Measurements from ENCODE around the gene ELANE.

ELANE gene

GRCh38 chr19:805600-806550 lies 46.2 kb upstream of the ELANE start:
- no peak overlapping the region for H4K8ac ChIP-seq (ENCODE audit: low read length)
- WGBS: 96% methylated on average over 87 of the region's 93 CpGs
- peaks cover 71 to 99% of the 10 kb centered on the region in 2 experiments for H3K36me3 ChIP-seq (ENCODE audit: control insufficient read depth in 1 of 2, insufficient read depth in 2 of 2, low read depth in 1 of 2, low read length in 2 of 2)
- H3K4ac ChIP-seq (ENCODE audit: low read depth in 1 of 2, low read length in 2 of 2): no peak overlapping the region
- H2AK5ac ChIP-seq (ENCODE audit: low read length, severe bottlenecking): no peak overlapping the region
- no peaks in the 10 kb centered on the region for H3K9me3 ChIP-seq (ENCODE audit: control insufficient read depth, low read length)
- H3K18ac ChIP-seq (ENCODE audit: low read depth in 1 of 2, low read length in 2 of 2): no peak overlapping the region
- H3K4me3 ChIP-seq (ENCODE audit: insufficient read depth in 1 of 2, low read depth in 1 of 2, low read length in 2 of 2): no peak overlapping the region
- no peak for DNase-seq
- no peak overlapping the region for H3K4me2 ChIP-seq (ENCODE audit: low read length, poor library complexity, severe bottlenecking)
- H2BK15ac ChIP-seq (ENCODE audit: low read depth, poor library complexity, severe bottlenecking): no peak overlapping the region
- no peak overlapping the region for H4K91ac ChIP-seq (ENCODE audit: low read length)
- no peaks in the 10 kb centered on the region for H3K27me3 ChIP-seq (ENCODE audit: control insufficient read depth in 1 of 2, insufficient read depth in 1 of 2, low read length in 2 of 2)
- H2BK120ac ChIP-seq (ENCODE audit: low read depth, low read length): no peak overlapping the region
- H2AFZ ChIP-seq (ENCODE audit: low read depth, low read length): no peak overlapping the region
- no peak overlapping the region for H3K23ac ChIP-seq (ENCODE audit: low read length in 2 of 2)
- no peaks in the 10 kb centered on the region for H3K79me1 ChIP-seq (replicated peaks; ENCODE audit: low read length, poor library complexity, severe bottlenecking)
- H2BK12ac ChIP-seq (ENCODE audit: low read length in 2 of 2): no peak overlapping the region
- no peak overlapping the region for H3K27ac ChIP-seq (ENCODE audit: low read length, poor library complexity, severe bottlenecking)
- no peak overlapping the region for H2BK5ac ChIP-seq (ENCODE audit: low read depth, low read length, poor library complexity, severe bottlenecking)
- peaks cover 36% of the 10 kb centered on the region for H3K4me1 ChIP-seq (ENCODE audit: control insufficient read depth, insufficient read depth, low read depth, low read length)
- H3K9ac ChIP-seq (ENCODE audit: low read length): no peak overlapping the region
- no peak overlapping the region for H3K14ac ChIP-seq (ENCODE audit: low read length in 2 of 2)

- H3K4me1 ChIP-seq (ENCODE audit: control insufficient read depth, insufficient read depth, low read depth, low read length): peaks cover 26% of the 10 kb centered on the region
- no peak overlapping the region for H3K4me3 ChIP-seq (ENCODE audit: insufficient read depth in 1 of 2, low read depth in 1 of 2, low read length in 2 of 2)
- H3K9ac ChIP-seq (ENCODE audit: low read length): no peak overlapping the region
- H3K18ac ChIP-seq (ENCODE audit: low read depth in 1 of 2, low read length in 2 of 2): no peak overlapping the region
- no peak overlapping the region for H3K23ac ChIP-seq (ENCODE audit: low read length in 2 of 2)
- H2BK15ac ChIP-seq (ENCODE audit: low read depth, poor library complexity, severe bottlenecking): no peak overlapping the region
- no peak overlapping the region for H2BK5ac ChIP-seq (ENCODE audit: low read depth, low read length, poor library complexity, severe bottlenecking)
- H2AK5ac ChIP-seq (ENCODE audit: low read length, severe bottlenecking): no peak overlapping the region
- H3K9me3 ChIP-seq (ENCODE audit: control insufficient read depth, low read length): no peaks in the 10 kb centered on the region
- no peak overlapping the region for H3K14ac ChIP-seq (ENCODE audit: low read length in 2 of 2)
- no peak overlapping the region for H3K4me2 ChIP-seq (ENCODE audit: low read length, poor library complexity, severe bottlenecking)
- no peaks in the 10 kb centered on the region for H3K27me3 ChIP-seq (ENCODE audit: control insufficient read depth in 1 of 2, insufficient read depth in 1 of 2, low read length in 2 of 2)
- no peak overlapping the region for H4K8ac ChIP-seq (ENCODE audit: low read length)
- no peak overlapping the region for H2AFZ ChIP-seq (ENCODE audit: low read depth, low read length)
- no peaks in the 10 kb centered on the region for H3K79me1 ChIP-seq (replicated peaks; ENCODE audit: low read length, poor library complexity, severe bottlenecking)
- no peak overlapping the region for H2BK12ac ChIP-seq (ENCODE audit: low read length in 2 of 2)
- peaks cover 78 to 99% of the 10 kb centered on the region in 2 experiments for H3K36me3 ChIP-seq (ENCODE audit: control insufficient read depth in 1 of 2, insufficient read depth in 2 of 2, low read depth in 1 of 2, low read length in 2 of 2)
- H3K4ac ChIP-seq (ENCODE audit: low read depth in 1 of 2, low read length in 2 of 2): no peak overlapping the region
- DNase-seq: no peak
- no peak overlapping the region for H3K27ac ChIP-seq (ENCODE audit: low read length, poor library complexity, severe bottlenecking)
- no peak overlapping the region for H4K91ac ChIP-seq (ENCODE audit: low read length)
- no peak overlapping the region for H2BK120ac ChIP-seq (ENCODE audit: low read depth, low read length)
- 97% methylated on average over 34 of the region's 34 CpGs for WGBS
These were observed 45.2 kb upstream of the ELANE start for GRCh38 chr19:806815-807421.

DNA sequence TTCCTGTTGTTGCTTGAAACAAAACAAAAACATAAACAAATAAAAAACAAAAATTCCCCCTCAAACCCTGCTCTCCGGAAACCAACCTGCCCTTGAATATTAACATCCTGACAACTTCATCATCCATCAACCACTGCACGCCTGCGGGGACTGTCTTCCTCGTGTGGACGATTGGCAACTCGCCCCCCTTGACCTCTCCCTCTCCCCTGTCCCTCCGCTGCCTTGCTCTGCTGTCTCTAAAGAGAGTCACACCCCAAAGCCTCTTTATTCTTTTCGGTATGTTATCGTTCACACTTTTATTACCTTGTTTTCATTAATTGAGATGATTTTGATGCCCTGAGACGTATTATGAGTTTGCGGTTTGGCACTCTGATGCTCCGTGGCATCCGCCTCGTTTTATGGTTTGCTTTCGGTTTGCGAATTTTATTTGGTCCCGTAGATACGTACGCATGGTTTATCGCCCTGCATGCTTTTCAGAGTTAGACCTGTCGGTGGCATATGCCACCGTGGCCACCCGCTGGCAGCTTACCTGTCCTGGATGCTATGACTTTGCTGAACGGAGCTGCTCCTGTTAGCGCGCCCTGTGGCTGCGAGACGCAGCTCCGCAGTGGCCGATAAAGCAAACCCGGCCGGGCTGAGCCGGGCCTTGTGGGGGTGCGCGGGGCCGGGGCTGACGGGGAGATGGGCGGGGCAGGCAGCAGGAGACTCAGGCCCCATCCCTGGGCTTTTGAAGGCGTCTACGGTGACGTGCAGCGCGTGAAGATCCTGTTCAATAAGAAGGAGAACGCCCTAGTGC lies 44.3 kb upstream of the ELANE start:
- DNase-seq: no peak
- Histone ChIP-seq H3K4me1 (ENCODE audit: control insufficient read depth, insufficient read depth, low read depth, low read length) (peaks cover 17% of the 10 kb centered on the region), H2AK5ac (ENCODE audit: low read length, severe bottlenecking) (no peak overlapping the region), H3K18ac (ENCODE audit: low read depth in 1 of 2, low read length in 2 of 2) (no peak overlapping the region), H3K9me3 (ENCODE audit: control insufficient read depth, low read length) (no peaks in the 10 kb centered on the region), H3K23ac (ENCODE audit: low read length in 2 of 2) (no peak overlapping the region), H2BK12ac (ENCODE audit: low read length in 2 of 2) (no peak overlapping the region), H3K4ac (ENCODE audit: low read depth in 1 of 2, low read length in 2 of 2) (no peak overlapping the region), H2AFZ (ENCODE audit: low read depth, low read length) (no peak overlapping the region), H3K4me2 (ENCODE audit: low read length, poor library complexity, severe bottlenecking) (no peak overlapping the region), H3K9ac (ENCODE audit: low read length) (no peak overlapping the region), H3K27me3 (ENCODE audit: control insufficient read depth in 1 of 2, insufficient read depth in 1 of 2, low read length in 2 of 2) (no peaks in the 10 kb centered on the region), H3K27ac (ENCODE audit: low read length, poor library complexity, severe bottlenecking) (no peak overlapping the region), H3K36me3 (ENCODE audit: control insufficient read depth in 1 of 2, insufficient read depth in 2 of 2, low read depth in 1 of 2, low read length in 2 of 2) (peaks cover 81 to 99% of the 10 kb centered on the region in 2 experiments), H3K79me1 (replicated peaks; ENCODE audit: low read length, poor library complexity, severe bottlenecking) (no peaks in the 10 kb centered on the region), H3K14ac (ENCODE audit: low read length in 2 of 2) (no peak overlapping the region), H4K91ac (ENCODE audit: low read length) (no peak overlapping the region), H3K4me3 (ENCODE audit: insufficient read depth in 1 of 2, low read depth in 1 of 2, low read length in 2 of 2) (no peak overlapping the region), H2BK5ac (ENCODE audit: low read depth, low read length, poor library complexity, severe bottlenecking) (no peak overlapping the region), H4K8ac (ENCODE audit: low read length) (peak overlapping the region; percentile 51), H2BK15ac (ENCODE audit: low read depth, poor library complexity, severe bottlenecking) (no peak overlapping the region), H2BK120ac (ENCODE audit: low read depth, low read length) (no peak overlapping the region)
- 97% methylated on average over 44 of the region's 44 CpGs for WGBS

DNA sequence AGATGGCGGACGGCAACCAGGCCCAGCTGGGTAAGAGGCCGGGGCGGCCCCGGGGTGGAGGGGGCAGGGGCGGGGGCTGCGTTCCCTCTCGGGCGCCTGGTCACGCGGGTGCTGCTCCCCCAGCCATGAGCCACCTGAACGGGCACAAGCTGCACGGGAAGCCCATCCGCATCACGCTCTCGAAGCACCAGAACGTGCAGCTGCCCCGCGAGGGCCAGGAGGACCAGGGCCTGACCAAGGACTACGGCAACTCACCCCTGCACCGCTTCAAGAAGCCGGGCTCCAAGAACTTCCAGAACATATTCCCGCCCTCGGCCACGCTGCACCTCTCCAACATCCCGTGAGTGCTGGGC lies 43.7 kb upstream of the ELANE start:
- peaks cover 11% of the 10 kb centered on the region for H3K4me1 ChIP-seq (ENCODE audit: control insufficient read depth, insufficient read depth, low read depth, low read length)
- no peaks in the 10 kb centered on the region for H3K27me3 ChIP-seq (ENCODE audit: control insufficient read depth in 1 of 2, insufficient read depth in 1 of 2, low read length in 2 of 2)
- H3K4me3 ChIP-seq (ENCODE audit: insufficient read depth in 1 of 2, low read depth in 1 of 2, low read length in 2 of 2): no peak overlapping the region
- no peak overlapping the region for H3K23ac ChIP-seq (ENCODE audit: low read length in 2 of 2)
- no peak overlapping the region for H2BK15ac ChIP-seq (ENCODE audit: low read depth, poor library complexity, severe bottlenecking)
- no peak overlapping the region for H3K14ac ChIP-seq (ENCODE audit: low read length in 2 of 2)
- H3K9me3 ChIP-seq (ENCODE audit: control insufficient read depth, low read length): no peaks in the 10 kb centered on the region
- 98% methylated on average over 26 of the region's 26 CpGs for WGBS
- peaks cover under 1% of the 10 kb centered on the region for H3K79me1 ChIP-seq (replicated peaks; ENCODE audit: low read length, poor library complexity, severe bottlenecking)
- no peak overlapping the region for H3K4me2 ChIP-seq (ENCODE audit: low read length, poor library complexity, severe bottlenecking)
- H4K8ac ChIP-seq (ENCODE audit: low read length): no peak overlapping the region
- no peak overlapping the region for H3K27ac ChIP-seq (ENCODE audit: low read length, poor library complexity, severe bottlenecking)
- no peak overlapping the region for H2AFZ ChIP-seq (ENCODE audit: low read depth, low read length)
- H2BK120ac ChIP-seq (ENCODE audit: low read depth, low read length): no peak overlapping the region
- no peak overlapping the region for H2BK5ac ChIP-seq (ENCODE audit: low read depth, low read length, poor library complexity, severe bottlenecking)
- H3K9ac ChIP-seq (ENCODE audit: low read length): no peak overlapping the region
- H3K4ac ChIP-seq (ENCODE audit: low read depth in 1 of 2, low read length in 2 of 2): no peak overlapping the region
- DNase-seq: no peak
- H2BK12ac ChIP-seq (ENCODE audit: low read length in 2 of 2): no peak overlapping the region
- H2AK5ac ChIP-seq (ENCODE audit: low read length, severe bottlenecking): no peak overlapping the region
- H3K18ac ChIP-seq (ENCODE audit: low read depth in 1 of 2, low read length in 2 of 2): no peak overlapping the region
- H3K36me3 ChIP-seq (ENCODE audit: control insufficient read depth in 1 of 2, insufficient read depth in 2 of 2, low read depth in 1 of 2, low read length in 2 of 2): peaks cover 79 to 99% of the 10 kb centered on the region in 2 experiments
- H4K91ac ChIP-seq (ENCODE audit: low read length): no peak overlapping the region

All from mesenchymal stem cell (in vitro differentiated cells and primary cell).